Tibial nerve (tissue), 4 donors: ENCODE results near the gene SRPK2. TPM values are rescaled to one million over a fixed set of nuclear protein-coding genes. Genes with fewer than 3 reads are reported as not detected.

Experiments
- DNase-seq, 2 donors: peaks; one replicate each; pipeline ENCODE4 v3.0.0-alpha.2; 2019; ENCODE audit warnings: low spot score in 2 of 2
- H3K27ac ChIP-seq, 4 donors: fragments of 200-600 bp; sonication (generic) in 3 of 4; one replicate each; pipeline ENCODE4 v1.5.1; 2017 to 2019; ENCODE audit warnings: mild to moderate bottlenecking in 1 of 4
- H3K27me3 ChIP-seq, 2 donors: fragments of 200-600 bp; sonication (generic) in 1 of 2; one replicate each; pipeline versions ENCODE4 v1.5.1 to v1.6.0; 2017 to 2019
- H3K36me3 ChIP-seq, 3 donors: fragments of 200-600 bp; sonication (generic); one replicate each; pipeline ENCODE4 v1.5.1; 2018 to 2019
- H3K4me1 ChIP-seq, 4 donors: fragments of 200-600 bp; sonication (generic) in 3 of 4; one replicate each; pipeline ENCODE4 v1.5.1; 2017 to 2019
- H3K4me3 ChIP-seq, 4 donors: fragments of 200-600 bp; sonication (generic) in 3 of 4; one replicate each; pipeline ENCODE4 v1.5.1; 2017 to 2019; ENCODE audit warnings: mild to moderate bottlenecking in 1 of 4, moderate library complexity in 1 of 4
- H3K9me3 ChIP-seq, 4 donors: fragments of 200-600 bp; sonication (generic) in 3 of 4; one replicate each; pipeline ENCODE4 v1.5.1; 2017 to 2019
- EP300 ChIP-seq, 2 donors: sonication (generic); formaldehyde crosslinking; IDR thresholded peaks; one replicate each; pipeline ENCODE4 v1.6.1; 2017; ENCODE audit warnings: antibody characterized with exemption in 2 of 2, mild to moderate bottlenecking in 1 of 2
- POLR2A ChIP-seq, 2 donors: fragments of 450-650 bp; IDR thresholded peaks; one replicate each; pipeline ENCODE4 v1.6.1; 2017; ENCODE audit warnings: antibody characterized with exemption in 2 of 2, mild to moderate bottlenecking in 2 of 2, moderate library complexity in 2 of 2
- WGBS, 2 donors: methylation state at CpG; one replicate each; pipeline ENCODE4 v1.1.5; 2018; 5-methylcytosine and 5-hydroxymethylcytosine counted together
- total RNA-seq, 4 donors: library from RNA; depleted of rRNA; stranded (reverse); fragments of >200 nt; gene quantifications; one replicate each; pipeline ENCODE4 v1.1.0, GENCODE V29; 2016
- TF ChIP-seq, protein P1 (sequence below), 5 experiments: fragments of 200-600 bp in 3 of 5; fragments of 450-650 bp in 2 of 5; sonication (generic) in 3 of 5; IDR thresholded peaks; one replicate each; pipeline ENCODE4 v1.5.1; 2016 to 2019; ENCODE audit warnings: antibody characterized with exemption in 5 of 5, mild to moderate bottlenecking in 3 of 5, moderate library complexity in 2 of 5

The SRPK2 gene
- total RNA-seq, 4 donors from 2014 or later = 54.1 to 94.4 (median 61.9) TPM

DNA sequence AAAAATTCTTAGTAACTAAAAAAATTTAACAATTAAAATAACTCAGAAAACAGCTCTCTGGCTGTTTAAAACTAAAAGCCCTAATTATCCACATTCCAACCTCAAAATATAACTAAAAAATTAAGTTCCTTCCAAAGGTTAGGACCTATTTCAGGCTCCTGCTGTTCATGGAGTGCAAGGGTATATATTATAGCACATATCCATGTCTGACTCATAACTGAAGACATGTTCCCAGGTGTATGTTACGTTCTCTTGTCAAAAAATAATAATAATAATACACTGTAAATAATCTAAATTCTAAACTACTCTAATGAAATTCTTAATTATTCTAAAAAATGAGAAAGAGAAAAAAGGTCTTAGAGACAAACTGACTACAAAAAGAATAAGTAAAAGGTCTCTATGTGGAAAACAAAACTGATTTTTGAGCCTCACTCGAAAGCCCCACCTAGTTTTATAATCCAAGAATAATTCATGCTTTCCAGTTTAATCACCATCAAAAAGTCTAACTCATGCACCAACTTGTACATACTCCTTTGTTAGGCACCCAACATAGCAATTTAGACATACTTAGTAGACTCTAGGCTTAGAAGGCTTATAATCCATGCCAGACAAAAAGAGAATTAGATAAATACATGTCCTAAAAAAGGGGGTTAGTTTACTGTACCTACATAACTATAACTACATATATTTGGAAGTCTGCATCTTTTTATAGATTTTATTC lies 203.3 kb downstream of the SRPK2 start:
- Histone ChIP-seq H3K4me1 (peaks cover 0 to 21% (median 10%) of the 10 kb centered on the region in 4 donors), H3K9me3 (peaks cover 0 to 2% (median 0%) of the 10 kb centered on the region in 4 donors), H3K27me3 (no peaks in the 10 kb centered on the region), H3K4me3 (no peak overlapping the region), H3K36me3 (no peaks in the 10 kb centered on the region), H3K27ac (no peak overlapping the region)
- WGBS, 2 donors = 59 to 74% methylated on average over 2 of the region's 2 CpGs
- DNase-seq = no peak
- TF ChIP-seq POLR2A (IDR thresholded peaks at IDR 0.05) (no peak), EP300 (IDR thresholded peaks at IDR 0.05) (no peak)
- TF ChIP-seq, protein P1, sequence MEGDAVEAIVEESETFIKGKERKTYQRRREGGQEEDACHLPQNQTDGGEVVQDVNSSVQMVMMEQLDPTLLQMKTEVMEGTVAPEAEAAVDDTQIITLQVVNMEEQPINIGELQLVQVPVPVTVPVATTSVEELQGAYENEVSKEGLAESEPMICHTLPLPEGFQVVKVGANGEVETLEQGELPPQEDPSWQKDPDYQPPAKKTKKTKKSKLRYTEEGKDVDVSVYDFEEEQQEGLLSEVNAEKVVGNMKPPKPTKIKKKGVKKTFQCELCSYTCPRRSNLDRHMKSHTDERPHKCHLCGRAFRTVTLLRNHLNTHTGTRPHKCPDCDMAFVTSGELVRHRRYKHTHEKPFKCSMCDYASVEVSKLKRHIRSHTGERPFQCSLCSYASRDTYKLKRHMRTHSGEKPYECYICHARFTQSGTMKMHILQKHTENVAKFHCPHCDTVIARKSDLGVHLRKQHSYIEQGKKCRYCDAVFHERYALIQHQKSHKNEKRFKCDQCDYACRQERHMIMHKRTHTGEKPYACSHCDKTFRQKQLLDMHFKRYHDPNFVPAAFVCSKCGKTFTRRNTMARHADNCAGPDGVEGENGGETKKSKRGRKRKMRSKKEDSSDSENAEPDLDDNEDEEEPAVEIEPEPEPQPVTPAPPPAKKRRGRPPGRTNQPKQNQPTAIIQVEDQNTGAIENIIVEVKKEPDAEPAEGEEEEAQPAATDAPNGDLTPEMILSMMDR (IDR thresholded peaks at IDR 0.05) = no peak

DNA sequence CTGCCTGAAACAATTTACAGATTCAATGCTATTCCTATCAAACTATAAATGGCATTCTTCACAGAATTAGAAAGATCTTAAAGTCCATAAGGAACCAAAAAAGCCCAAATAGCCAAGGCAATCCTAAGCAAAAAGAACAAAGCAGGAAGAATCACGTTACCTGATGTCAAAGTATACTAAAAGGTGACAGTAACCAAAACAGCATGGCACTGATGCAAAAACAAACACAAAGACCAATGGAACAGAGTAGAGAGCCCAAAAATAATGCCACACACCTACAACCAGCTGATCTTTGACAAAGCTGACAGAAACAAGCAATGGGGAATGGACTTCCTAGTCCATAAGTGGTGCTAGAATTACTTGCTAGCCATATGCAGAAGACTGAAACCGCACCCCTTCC lies 208.7 kb downstream of the SRPK2 start:
- Histone ChIP-seq H3K9me3 (peaks cover 0 to 7% (median 2%) of the 10 kb centered on the region in 4 donors), H3K27ac (no peak overlapping the region), H3K4me3 (no peak overlapping the region), H3K36me3 (no peaks in the 10 kb centered on the region), H3K4me1 (peaks cover 0 to 16% (median 2%) of the 10 kb centered on the region in 4 donors), H3K27me3 (no peaks in the 10 kb centered on the region)
- 95 to 96% methylated on average over 2 of the region's 2 CpGs for WGBS, 2 donors
- TF ChIP-seq POLR2A (IDR thresholded peaks at IDR 0.05) = no peak
- no peak for TF ChIP-seq EP300 (IDR thresholded peaks at IDR 0.05)
- TF ChIP-seq, protein P1 (IDR thresholded peaks at IDR 0.05) = no peak
- no peak for DNase-seq

DNA sequence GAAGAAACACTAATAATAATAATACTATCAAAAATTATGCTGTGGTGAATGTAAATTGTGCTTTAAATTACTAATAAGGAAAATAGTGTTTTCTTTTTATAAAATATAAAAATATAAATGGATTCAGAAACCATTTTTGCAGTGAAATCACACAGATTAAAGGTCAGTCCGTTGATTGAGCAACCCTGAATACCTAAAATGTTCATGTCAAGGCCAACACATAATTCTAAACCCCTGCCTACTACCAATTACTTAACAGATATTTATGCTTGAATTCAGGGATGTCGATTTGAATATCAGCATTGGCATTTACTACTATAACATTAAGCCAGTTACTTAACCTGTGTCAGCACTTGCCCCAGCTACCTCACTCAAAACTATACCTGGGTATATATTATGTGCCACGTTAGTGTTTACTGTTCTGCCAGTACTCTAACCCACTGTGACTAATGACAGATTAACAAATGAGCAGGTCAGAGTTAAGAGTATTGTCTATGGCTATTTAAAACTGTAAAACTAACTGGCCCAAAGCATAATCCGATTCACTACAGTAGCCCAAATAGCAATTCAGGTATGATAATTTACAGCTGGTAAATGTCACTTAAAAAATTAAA lies 209.7 kb downstream of the SRPK2 start:
- H3K9me3 ChIP-seq = peaks cover 0 to 7% (median 2%) of the 10 kb centered on the region in 4 donors
- DNase-seq = no peak
- TF ChIP-seq POLR2A (IDR thresholded peaks at IDR 0.05) (no peak), EP300 (IDR thresholded peaks at IDR 0.05) (no peak)
- TF ChIP-seq, protein P1 (IDR thresholded peaks at IDR 0.05) = no peak
- H3K4me3 ChIP-seq = no peak overlapping the region
- no peaks in the 10 kb centered on the region for H3K36me3 ChIP-seq
- H3K4me1 ChIP-seq = peaks cover 0 to 16% (median 2%) of the 10 kb centered on the region in 4 donors
- H3K27me3 ChIP-seq = no peaks in the 10 kb centered on the region
- H3K27ac ChIP-seq = peak overlapping the region in 1 of 4 donors; percentile 3
- 74 to 80% methylated on average over 4 of the region's 4 CpGs for whole genome bisulfite sequencing, 2 donors

DNA sequence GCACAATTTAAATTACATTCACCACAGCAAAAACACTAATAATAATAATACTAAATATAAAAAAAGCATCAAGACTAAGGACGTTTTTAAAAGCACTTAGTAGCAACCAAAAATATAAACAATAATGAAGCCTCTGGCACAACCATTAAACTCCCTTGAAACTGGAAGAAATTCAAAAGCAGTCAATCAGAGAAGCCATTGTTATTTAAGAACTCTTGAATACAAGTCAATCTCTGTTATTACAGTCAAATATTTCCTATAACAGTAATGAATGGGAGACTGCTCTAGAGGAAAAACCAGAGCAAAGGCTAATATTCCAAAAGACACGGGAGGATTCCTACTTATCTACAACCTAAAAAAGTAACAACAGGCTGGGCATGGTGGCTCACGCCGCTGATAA lies 210.5 kb downstream of the SRPK2 start:
- no peak overlapping the region for H3K4me3 ChIP-seq
- WGBS, 2 donors = 38 to 48% methylated on average over 4 of the region's 4 CpGs
- DNase-seq = no peak
- H3K4me1 ChIP-seq = peaks cover 0 to 16% (median 2%) of the 10 kb centered on the region in 4 donors
- peak overlapping the region in 1 of 4 donors; percentile 68 for H3K27ac ChIP-seq
- no peaks in the 10 kb centered on the region for H3K27me3 ChIP-seq
- no peaks in the 10 kb centered on the region for H3K36me3 ChIP-seq
- TF ChIP-seq, protein P1 (IDR thresholded peaks at IDR 0.05) = no peak
- no peak for TF ChIP-seq EP300 (IDR thresholded peaks at IDR 0.05)
- no peak for TF ChIP-seq POLR2A (IDR thresholded peaks at IDR 0.05)
- H3K9me3 ChIP-seq = peaks cover 0 to 7% (median 2%) of the 10 kb centered on the region in 4 donors

DNA sequence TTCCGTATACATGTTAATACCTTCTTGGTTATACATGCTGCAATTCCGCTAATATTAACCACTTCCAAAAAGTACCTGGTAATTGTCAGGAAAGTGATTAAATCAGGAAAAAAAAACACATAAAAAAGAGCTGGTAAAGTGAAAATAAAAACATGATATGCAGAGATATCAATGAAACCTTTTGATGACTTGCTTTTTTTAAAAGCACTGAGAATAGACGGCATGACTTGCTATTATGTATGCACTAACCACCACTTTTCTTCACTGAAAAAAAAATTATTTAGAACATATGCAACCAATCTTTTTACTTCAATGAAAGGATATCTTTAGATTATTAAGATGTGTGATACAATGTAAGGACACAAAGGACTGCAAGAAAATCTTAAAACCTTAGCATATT lies 211.7 kb downstream of the SRPK2 start:
- peaks cover 0 to 7% (median 2%) of the 10 kb centered on the region in 4 donors for H3K9me3 ChIP-seq
- H3K36me3 ChIP-seq = no peaks in the 10 kb centered on the region
- TF ChIP-seq, protein P1 (IDR thresholded peaks at IDR 0.05) = no peak
- no peak for TF ChIP-seq EP300 (IDR thresholded peaks at IDR 0.05)
- no peak for TF ChIP-seq POLR2A (IDR thresholded peaks at IDR 0.05)
- 82 to 86% methylated on average over 3 of the region's 3 CpGs for WGBS, 2 donors
- no peaks in the 10 kb centered on the region for H3K27me3 ChIP-seq
- H3K4me3 ChIP-seq = no peak overlapping the region
- peaks cover 0 to 16% (median 2%) of the 10 kb centered on the region in 4 donors for H3K4me1 ChIP-seq
- no peak overlapping the region for H3K27ac ChIP-seq
- no peak for DNase-seq
